SK-N-SH treated with all-trans-retinoic acid at 6 μM for 48 hours (cell line): ENCODE data around the gene PTGIS.

Experiments
- ATAC-seq: fragments of 200-7000 bp; cut with Tn5 transposase; 3 replicates; pipeline ENCODE4 v1.9.1; 2020; ENCODE audit warnings: mild to moderate bottlenecking, moderate library complexity
- ARNTL ChIP-seq: fragments of 450-650 bp; formaldehyde crosslinking; IDR thresholded peaks from 2 replicates; pipeline ENCODE4 v1.5.0; 2020; ENCODE audit warnings: low read depth, mild to moderate bottlenecking, moderate library complexity, borderline replicate concordance
- BACH2 ChIP-seq: fragments of 250-450 bp; sonication (Bioruptor Pico); IDR thresholded peaks from 2 replicates; pipeline ENCODE4 v1.9.0; 2021; ENCODE audit warnings: mild to moderate bottlenecking, borderline replicate concordance
- CREB5 ChIP-seq: fragments of 250-450 bp; sonication (Bioruptor Pico); IDR thresholded peaks from 2 replicates; pipeline ENCODE4 v1.5.1; 2020; ENCODE audit warnings: low read depth, mild to moderate bottlenecking, moderate library complexity
- CSDC2 ChIP-seq: fragments of 250-450 bp; sonication (Bioruptor Pico); IDR thresholded peaks from 2 replicates; pipeline ENCODE4 v1.5.0; 2020; ENCODE audit warnings: mild to moderate bottlenecking, moderate library complexity
- CSRNP3 ChIP-seq: fragments of 250-450 bp; sonication (Bioruptor Pico); IDR thresholded peaks from 2 replicates; pipeline ENCODE4 v1.5.1; 2021; ENCODE audit warnings: mild to moderate bottlenecking, moderate library complexity
- ESRRG ChIP-seq: fragments of 250-450 bp; sonication (Bioruptor Pico); IDR thresholded peaks from 2 replicates; pipeline ENCODE4 v1.6.1; 2021; ENCODE audit warnings: mild to moderate bottlenecking
- GLIS3 ChIP-seq: fragments of 250-450 bp; sonication (Bioruptor Pico); IDR thresholded peaks from 2 replicates; pipeline ENCODE4 v1.5.0; 2020; ENCODE audit warnings: mild to moderate bottlenecking, moderate library complexity
- ISL1 ChIP-seq: fragments of 250-450 bp; sonication (Bioruptor Pico); IDR thresholded peaks from 2 replicates; pipeline ENCODE4 v2.1.2; 2022; ENCODE audit warnings: mild to moderate bottlenecking, moderate library complexity
- OSR1 ChIP-seq: fragments of 250-450 bp; sonication (Bioruptor Pico); IDR thresholded peaks from 2 replicates; pipeline ENCODE4 v1.8.0; 2022; ENCODE audit warnings: moderate library complexity, mild to moderate bottlenecking, inconsistent platforms
- PATZ1 ChIP-seq: fragments of 250-450 bp; sonication (Bioruptor Pico); IDR thresholded peaks from 2 replicates; pipeline ENCODE4 v1.8.0; 2020; ENCODE audit warnings: mild to moderate bottlenecking, moderate library complexity, borderline replicate concordance
- POU6F1 ChIP-seq: fragments of 250-450 bp; sonication (Bioruptor Pico); IDR thresholded peaks from 2 replicates; pipeline ENCODE4 v1.8.0; 2021; ENCODE audit warnings: low read depth, mild to moderate bottlenecking, moderate library complexity, borderline replicate concordance
- RARB ChIP-seq: fragments of 250-450 bp; sonication (Bioruptor Pico); IDR thresholded peaks from 2 replicates; pipeline ENCODE4 v1.8.0; 2021; ENCODE audit warnings: mild to moderate bottlenecking, moderate library complexity
- SNAI2 ChIP-seq: fragments of 250-450 bp; sonication (Bioruptor Pico); IDR thresholded peaks from 2 replicates; pipeline ENCODE4 v1.5.0; 2020; ENCODE audit warnings: mild to moderate bottlenecking, moderate library complexity
- TCF4 ChIP-seq: fragments of 250-450 bp; sonication (Bioruptor Pico); IDR thresholded peaks from 2 replicates; pipeline ENCODE4 v1.8.0; 2021; ENCODE audit warnings: mild to moderate bottlenecking, moderate library complexity, borderline replicate concordance
- TOX ChIP-seq: fragments of 250-450 bp; sonication (Bioruptor Pico); IDR thresholded peaks from 2 replicates; pipeline ENCODE4 v1.8.0; 2021; ENCODE audit warnings: mild to moderate bottlenecking, moderate library complexity, borderline replicate concordance
- TSHZ2 ChIP-seq: fragments of 250-450 bp; sonication (Bioruptor Pico); IDR thresholded peaks from 2 replicates; pipeline ENCODE4 v1.5.0; 2020; ENCODE audit warnings: mild to moderate bottlenecking, moderate library complexity
- ZC3H10 ChIP-seq: fragments of 250-450 bp; sonication (Bioruptor Pico); IDR thresholded peaks from 2 replicates; pipeline ENCODE4 v1.5.1; 2021; ENCODE audit warnings: mild to moderate bottlenecking, moderate library complexity
- ZFP3 ChIP-seq: fragments of 250-450 bp; sonication (Bioruptor Pico); IDR thresholded peaks from 2 replicates; pipeline ENCODE4 v1.5.0; 2020; ENCODE audit warnings: mild to moderate bottlenecking, moderate library complexity
- ZFP30 ChIP-seq: fragments of 450-650 bp; formaldehyde crosslinking; IDR thresholded peaks from 2 replicates; pipeline ENCODE4 v1.5.0; 2022; ENCODE audit warnings: mild to moderate bottlenecking, moderate library complexity
- ZNF565 ChIP-seq: fragments of 450-650 bp; formaldehyde crosslinking; conservative IDR thresholded peaks from 2 replicates; pipeline ENCODE4 v1.5.0; 2020; ENCODE audit warnings: low read depth, mild to moderate bottlenecking, moderate library complexity
- ZNF70 ChIP-seq: fragments of 450-650 bp; formaldehyde crosslinking; IDR thresholded peaks from 2 replicates; pipeline ENCODE4 v1.5.0; 2020; ENCODE audit warnings: mild to moderate bottlenecking, moderate library complexity

Gene PTGIS

DNA sequence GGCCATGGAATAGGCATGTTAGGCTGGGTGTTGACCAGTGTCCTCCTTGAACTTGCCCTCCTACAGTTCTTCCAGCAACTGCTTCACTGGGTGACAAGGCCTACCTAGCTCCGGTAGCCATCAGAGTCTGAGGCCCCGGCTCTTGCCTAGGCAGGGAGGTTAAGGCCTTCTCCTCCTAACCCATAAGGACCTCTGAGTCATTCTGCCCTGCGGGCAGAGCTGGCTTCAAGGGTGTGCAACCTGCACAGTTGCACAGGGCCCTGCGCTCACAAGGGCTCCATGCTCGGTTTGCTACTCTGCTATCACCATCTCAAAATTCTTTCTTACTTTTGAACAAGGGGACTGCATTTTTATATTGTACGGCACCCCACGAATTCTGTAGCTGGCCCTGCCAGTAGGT is 103.4 kb downstream of the PTGIS start:
- TF ChIP-seq ZNF565 (no peak), POU6F1 (CRISPR knock-in tag) (no peak), ARNTL (CRISPR knock-in tag) (no peak), OSR1 (CRISPR knock-in tag) (no peak), SNAI2 (no peak), CREB5 (CRISPR knock-in tag) (no peak), GLIS3 (CRISPR knock-in tag) (no peak), TCF4 (CRISPR knock-in tag) (no peak), TSHZ2 (CRISPR knock-in tag) (no peak), ESRRG (CRISPR knock-in tag) (no peak), TOX (CRISPR knock-in tag) (no peak), ZC3H10 (no peak), CSDC2 (CRISPR knock-in tag) (no peak), CSRNP3 (no peak), ZFP30 (no peak), ISL1 (CRISPR knock-in tag) (no peak), ZNF70 (CRISPR knock-in tag) (no peak), ZFP3 (no peak), RARB (CRISPR knock-in tag) (no peak), BACH2 (CRISPR knock-in tag) (no peak)
- ATAC-seq: no peak

DNA sequence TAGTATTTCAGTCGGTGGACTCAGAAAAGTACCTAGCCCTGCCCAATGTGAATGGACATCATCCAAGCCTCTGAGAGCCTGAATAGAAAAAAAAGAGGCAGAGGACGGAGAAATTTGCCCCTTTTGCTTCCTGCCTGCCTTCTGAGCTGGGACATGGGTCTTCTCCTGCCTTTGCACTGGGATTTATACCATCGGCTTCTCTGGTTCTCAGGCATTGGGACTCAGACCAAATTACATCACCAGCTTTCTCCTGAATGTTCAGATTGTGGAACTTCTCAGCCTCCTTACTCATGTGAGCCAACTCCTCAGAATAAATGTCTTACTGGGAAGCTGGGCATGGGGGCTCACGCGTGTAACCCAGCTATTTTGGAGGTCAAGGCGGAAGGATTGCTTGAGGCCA is 105.3 kb downstream of the PTGIS start:
- ATAC-seq: no peak
- TF ChIP-seq ARNTL (CRISPR knock-in tag): no peak
- no peak for TF ChIP-seq ZNF565
- TF ChIP-seq CREB5 (CRISPR knock-in tag): no peak
- no peak for TF ChIP-seq ESRRG (CRISPR knock-in tag)
- TF ChIP-seq ISL1 (CRISPR knock-in tag): no peak
- TF ChIP-seq ZFP3: no peak
- TF ChIP-seq TCF4 (CRISPR knock-in tag): no peak
- no peak for TF ChIP-seq ZFP30
- no peak for TF ChIP-seq PATZ1 (CRISPR knock-in tag)
